ENCODE data around the gene SUFU.

SUFU gene

GRCh38 chr10:102480396-102480795 is 23.4 kb upstream of the SUFU start:
- H3K4me3 ChIP-seq (replicated peaks in 1 of 2; ENCODE audit: low read depth in 2 of 2, low read length in 2 of 2), result no peak overlapping the region
- DNase-seq (ENCODE audit: low read depth in 2 of 2), result no peak
- TF ChIP-seq CTCF (IDR thresholded peaks at IDR 0.05; ENCODE audit: low read depth, low read length), result no peak

- DNase-seq (ENCODE audit: low read depth in 2 of 2), result no peak
- no peak for TF ChIP-seq CTCF (IDR thresholded peaks at IDR 0.05; ENCODE audit: low read depth, low read length)
- no peak overlapping the region for H3K4me3 ChIP-seq (replicated peaks in 1 of 2; ENCODE audit: low read depth in 2 of 2, low read length in 2 of 2)
Measured at GRCh38 chr10:102484021-102484420, 19.8 kb upstream of the SUFU start.

GRCh38 chr10:102485093-102485784 is 18.5 kb upstream of the SUFU start:
- H3K4me3 ChIP-seq (replicated peaks in 1 of 2; ENCODE audit: low read depth in 2 of 2, low read length in 2 of 2), result no peak overlapping the region
- DNase-seq (ENCODE audit: low read depth in 2 of 2), result no peak
- TF ChIP-seq CTCF (IDR thresholded peaks at IDR 0.05; ENCODE audit: low read depth, low read length), result no peak

GRCh38 chr10:102491136-102491535 is 12.6 kb upstream of the SUFU start:
- no peak for TF ChIP-seq CTCF (IDR thresholded peaks at IDR 0.05; ENCODE audit: low read depth, low read length)

GRCh38 chr10:102492344-102492939 is 11.3 kb upstream of the SUFU start:
- no peak overlapping the region for H3K4me3 ChIP-seq (replicated peaks in 1 of 2; ENCODE audit: low read depth in 2 of 2, low read length in 2 of 2)
- DNase-seq (ENCODE audit: low read depth in 2 of 2), result no peak
- no peak for TF ChIP-seq CTCF (IDR thresholded peaks at IDR 0.05; ENCODE audit: low read depth, low read length)

More at GRCh38 chr10:102491136-102491535, 12.6 kb upstream of the SUFU start:
- no peak for DNase-seq (ENCODE audit: low read depth in 2 of 2)
- H3K4me3 ChIP-seq (replicated peaks in 1 of 2; ENCODE audit: low read depth in 2 of 2, low read length in 2 of 2), result no peak overlapping the region

- no peak for TF ChIP-seq CTCF (IDR thresholded peaks at IDR 0.05; ENCODE audit: low read depth, low read length)
- DNase-seq (ENCODE audit: low read depth in 2 of 2), result peak in 1 of 2 donors; percentile 74
Measured at GRCh38 chr10:102492983-102493382, 10.8 kb upstream of the SUFU start.

More at GRCh38 chr10:102492983-102493382, 10.8 kb upstream of the SUFU start:
- no peak overlapping the region for H3K4me3 ChIP-seq (replicated peaks in 1 of 2; ENCODE audit: low read depth in 2 of 2, low read length in 2 of 2)
